Measurements from ENCODE around the gene PDAP1. TPM values are rescaled to one million over a fixed set of nuclear protein-coding genes. Genes with fewer than 3 reads are reported as not detected.
A peak's percentile ranks its signal among the peaks of the same experiment; 100 is the strongest.

The PDAP1 gene
- total RNA-seq, 2 donors from 2014 or later, result 147 to 165 TPM

GRCh38 chr7:99394188-99394502 is 14.3 kb downstream of the PDAP1 start:
- H3K9me3 ChIP-seq (ENCODE audit: control insufficient read depth, low read length), result no peaks in the 10 kb centered on the region
- H3K4me1 ChIP-seq (ENCODE audit: control insufficient read depth, insufficient read depth, low read length), result no peaks in the 10 kb centered on the region
- peak overlapping the region; percentile 77 for H3K4me3 Mint-ChIP-seq
- H3K4me1 Mint-ChIP-seq, result peaks cover 9% of the 10 kb centered on the region
- no peak overlapping the region for H3K4me3 ChIP-seq (ENCODE audit: low read length)
- no peaks in the 10 kb centered on the region for H3K27me3 ChIP-seq (ENCODE audit: control insufficient read depth, insufficient read depth, low read length, poor library complexity, severe bottlenecking)
- no peak overlapping the region for H3K27ac ChIP-seq (ENCODE audit: low read depth, low read length)
- H3K27ac Mint-ChIP-seq, result peak overlapping the region; percentile 98
- no peak overlapping the region for H3K9ac ChIP-seq (ENCODE audit: extremely low read depth, low read length, poor library complexity, severe bottlenecking)
- H3K36me3 Mint-ChIP-seq (ENCODE audit: low read depth), result peaks cover 54% of the 10 kb centered on the region
- no peak for TF ChIP-seq CTCF (conservative IDR thresholded peaks at IDR 0.05)
- H3K9me3 Mint-ChIP-seq, result no peaks in the 10 kb centered on the region
- no peak for DNase-seq
- peaks cover 71% of the 10 kb centered on the region for H3K36me3 ChIP-seq (ENCODE audit: control insufficient read depth, insufficient read depth, low read length)
- no peaks in the 10 kb centered on the region for H3K27me3 Mint-ChIP-seq (ENCODE audit: insufficient read depth)
- WGBS, 2 experiments (ENCODE audit: insufficient coverage in 1 of 2, insufficient read length in 1 of 2), result 98 to 100% methylated on average over 1 to 4 of the region's 4 CpGs

DNA sequence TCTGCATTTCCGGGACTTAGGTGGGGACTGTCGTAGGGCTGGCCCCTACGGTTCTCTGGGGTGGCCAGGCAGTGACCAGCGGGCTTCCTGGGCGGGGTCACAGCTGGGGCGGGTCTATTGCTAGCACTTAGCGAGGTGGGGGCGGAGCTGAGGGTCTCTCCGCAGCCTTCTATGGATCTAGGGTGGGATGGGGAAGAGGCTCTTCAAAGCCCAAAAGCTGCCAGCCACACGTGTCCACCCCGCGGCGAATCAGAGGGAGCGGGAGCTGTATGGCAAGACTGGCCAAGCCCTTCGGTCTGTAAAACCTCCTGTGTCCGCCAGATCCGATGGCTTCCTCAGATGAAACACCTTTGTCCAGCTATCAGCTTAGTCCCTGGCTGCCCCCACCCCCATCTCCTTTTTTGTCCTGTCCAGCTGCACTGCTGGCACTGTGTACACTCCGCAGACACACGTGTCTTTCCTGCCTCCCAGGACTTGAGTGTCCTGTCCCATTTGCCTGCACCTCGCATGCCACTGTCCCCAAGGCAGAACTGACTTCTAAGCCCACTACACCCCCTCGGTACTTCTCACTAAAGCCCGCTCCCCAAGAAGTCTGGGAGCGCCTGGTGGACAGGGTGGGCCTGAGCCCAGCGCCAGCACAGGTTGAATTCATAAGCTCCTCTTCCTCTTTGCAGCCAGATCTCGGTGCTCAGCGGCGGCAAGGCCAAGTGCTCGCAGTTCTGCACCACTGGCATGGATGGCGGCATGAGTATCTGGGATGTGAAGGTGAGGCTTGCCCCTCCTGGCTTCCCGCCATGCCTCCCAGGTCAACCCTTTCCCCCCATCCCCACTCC is 14.8 kb downstream of the PDAP1 start:
- no peak for TF ChIP-seq CTCF (conservative IDR thresholded peaks at IDR 0.05)
- no peaks in the 10 kb centered on the region for H3K27me3 ChIP-seq (ENCODE audit: control insufficient read depth, insufficient read depth, low read length, poor library complexity, severe bottlenecking)
- peak overlapping the region; percentile 82 for H3K4me3 ChIP-seq (ENCODE audit: low read length)
- H3K36me3 ChIP-seq (ENCODE audit: control insufficient read depth, insufficient read depth, low read length), result peaks cover 67% of the 10 kb centered on the region
- no peaks in the 10 kb centered on the region for H3K4me1 ChIP-seq (ENCODE audit: control insufficient read depth, insufficient read depth, low read length)
- Mint-ChIP-seq H3K4me3 (peak overlapping the region; percentile 77), H3K9me3 (no peaks in the 10 kb centered on the region), H3K27me3 (ENCODE audit: insufficient read depth) (no peaks in the 10 kb centered on the region), H3K36me3 (ENCODE audit: low read depth) (peaks cover 49% of the 10 kb centered on the region), H3K27ac (peak overlapping the region; percentile 98), H3K4me1 (peaks cover 9% of the 10 kb centered on the region)
- peak overlapping the region; percentile 59 for H3K27ac ChIP-seq (ENCODE audit: low read depth, low read length)
- 33 to 48% methylated on average over 13 to 30 of the region's 30 CpGs for WGBS, 2 experiments (ENCODE audit: insufficient coverage in 1 of 2, insufficient read length in 1 of 2)
- H3K9me3 ChIP-seq (ENCODE audit: control insufficient read depth, low read length), result no peaks in the 10 kb centered on the region
- DNase-seq, result no peak
- H3K9ac ChIP-seq (ENCODE audit: extremely low read depth, low read length, poor library complexity, severe bottlenecking), result peak overlapping the region; percentile 53

GRCh38 chr7:99392659-99393354 is 15.6 kb downstream of the PDAP1 start:
- H3K27ac Mint-ChIP-seq, result peak overlapping the region; percentile 98
- WGBS, 2 experiments (ENCODE audit: insufficient coverage in 1 of 2, insufficient read length in 1 of 2), result 4 to 14% methylated on average over 32 to 68 of the region's 68 CpGs
- Histone ChIP-seq H3K4me1 (ENCODE audit: control insufficient read depth, insufficient read depth, low read length) (no peaks in the 10 kb centered on the region), H3K36me3 (ENCODE audit: control insufficient read depth, insufficient read depth, low read length) (peaks cover 66% of the 10 kb centered on the region), H3K9me3 (ENCODE audit: control insufficient read depth, low read length) (no peaks in the 10 kb centered on the region), H3K4me3 (ENCODE audit: low read length) (peak overlapping the region; percentile 82), H3K27ac (ENCODE audit: low read depth, low read length) (peak overlapping the region; percentile 59), H3K9ac (ENCODE audit: extremely low read depth, low read length, poor library complexity, severe bottlenecking) (peak overlapping the region; percentile 53), H3K27me3 (ENCODE audit: control insufficient read depth, insufficient read depth, low read length, poor library complexity, severe bottlenecking) (no peaks in the 10 kb centered on the region)
- H3K4me1 Mint-ChIP-seq, result peaks cover 9% of the 10 kb centered on the region
- no peaks in the 10 kb centered on the region for H3K27me3 Mint-ChIP-seq (ENCODE audit: insufficient read depth)
- TF ChIP-seq CTCF (conservative IDR thresholded peaks at IDR 0.05), result no peak
- peak; percentile 95 for DNase-seq
- peak overlapping the region; percentile 77 for H3K4me3 Mint-ChIP-seq
- peaks cover 50% of the 10 kb centered on the region for H3K36me3 Mint-ChIP-seq (ENCODE audit: low read depth)
- H3K9me3 Mint-ChIP-seq, result no peaks in the 10 kb centered on the region
